Stimulated activated CD8-positive, alpha-beta memory T cell treated with anti-CD3 and anti-CD28 coated beads, Interleukin-4, amount 100 ng/mL, for 48 hours (primary cell): ENCODE data around the gene STAG3.
"Not testable (repeated sequence)": the region's sequence is repeated elsewhere in the genome, so short reads cannot be mapped to it uniquely, and the experiment has no call there.

Experiments used
- DNase-seq: peaks from one replicate; pipeline ENCODE4 v3.0.0-alpha.2; 2020

STAG3 gene

GRCh38 chr7:100173806-100174495 is 3.8 kb upstream of the STAG3 start:
- DNase-seq: no peak

DNA sequence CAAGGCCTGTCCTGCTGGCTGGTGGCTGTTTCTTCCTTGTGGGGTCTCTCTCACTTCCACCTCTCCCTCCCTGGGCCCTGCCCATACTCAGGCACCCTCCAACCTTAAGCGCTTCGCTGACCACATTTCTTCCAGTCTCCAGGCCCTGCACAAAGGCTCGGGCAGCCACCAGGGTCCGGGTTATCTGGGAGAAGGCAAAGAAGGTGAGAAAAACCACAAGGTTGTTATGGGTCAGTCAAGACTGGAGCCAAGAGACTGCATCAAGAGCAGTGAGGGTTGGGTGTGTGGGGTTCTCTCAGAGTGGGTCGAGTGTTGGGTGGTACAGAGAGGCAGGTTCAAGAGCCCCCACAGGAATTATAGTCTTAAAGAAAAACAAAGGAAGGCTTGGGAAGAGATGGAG is 3.1 kb upstream of the STAG3 start:
- no peak for DNase-seq

- no peak for DNase-seq
Measured at GRCh38 chr7:100175296-100175935, 2.3 kb upstream of the STAG3 start.

DNA sequence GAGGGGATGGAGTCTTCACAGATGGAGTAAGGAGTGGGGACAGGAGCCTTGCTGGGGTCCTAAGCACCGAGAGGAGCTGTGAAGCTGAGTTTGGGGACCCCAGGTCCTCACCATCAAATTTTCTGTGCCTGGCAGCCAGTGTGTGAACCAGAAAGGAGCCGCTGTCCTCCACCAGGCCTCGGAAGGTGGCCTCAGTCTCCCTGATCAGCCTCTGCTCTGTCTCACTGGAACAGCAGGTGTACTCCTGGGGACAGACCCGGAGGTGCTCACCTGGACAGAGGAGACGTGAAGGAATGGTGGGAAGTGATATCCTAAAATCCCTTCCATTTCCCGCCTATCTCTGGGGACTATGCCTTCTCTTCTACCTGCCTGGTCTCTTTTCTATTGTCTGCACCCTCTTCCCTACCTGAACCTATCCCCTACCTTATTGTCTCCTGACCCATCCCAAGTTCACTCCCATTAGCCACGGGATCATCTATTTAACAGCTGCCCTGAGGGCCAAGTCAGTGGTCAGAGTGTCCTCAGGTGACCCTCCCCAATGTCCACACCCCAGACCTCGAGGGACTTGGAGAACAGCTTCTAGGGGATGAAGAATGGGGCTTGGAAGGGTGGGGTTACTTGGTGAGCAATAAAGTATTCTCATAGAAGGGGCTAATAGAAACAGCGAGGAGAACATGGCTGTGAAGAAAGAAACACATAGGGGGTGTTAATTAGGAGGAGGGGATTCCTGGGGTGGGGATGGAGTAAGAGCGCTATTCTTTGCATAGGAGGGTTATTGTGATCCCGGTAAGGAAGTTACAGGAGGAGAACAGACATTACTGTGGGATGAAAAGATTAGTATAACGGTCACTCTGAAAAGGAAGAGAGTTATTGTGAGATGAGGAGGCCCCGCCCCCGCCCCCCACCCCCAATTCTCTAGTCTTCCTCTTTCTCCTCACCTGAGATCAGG is 1.3 kb upstream of the STAG3 start:
- DNase-seq: no peak

- DNase-seq: not testable (repeated sequence)
Measured at GRCh38 chr7:100180084-100180483, 2.4 kb downstream of the STAG3 start.

DNA sequence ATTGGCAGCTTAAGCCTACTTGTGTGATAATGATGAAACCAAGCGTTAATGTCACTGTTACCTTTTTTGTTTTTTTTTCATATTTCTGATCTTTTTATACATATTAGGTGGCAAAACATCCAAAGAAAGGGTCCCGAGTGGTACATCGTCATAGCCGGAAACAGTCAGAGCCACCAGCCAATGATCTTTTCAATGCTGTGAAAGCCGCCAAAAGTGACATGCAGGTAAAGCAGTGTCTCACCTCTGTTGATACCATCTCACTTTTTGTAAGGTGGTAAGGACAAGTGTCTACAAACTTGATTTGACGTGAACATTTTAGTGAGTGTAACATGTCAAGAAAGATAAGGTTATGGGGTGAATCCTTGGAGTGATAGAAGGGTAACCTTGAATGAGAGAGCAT is 4.9 kb downstream of the STAG3 start:
- DNase-seq: not testable (repeated sequence)

GRCh38 chr7:100183090-100183489 is 5.4 kb downstream of the STAG3 start:
- DNase-seq: not testable (repeated sequence)

DNA sequence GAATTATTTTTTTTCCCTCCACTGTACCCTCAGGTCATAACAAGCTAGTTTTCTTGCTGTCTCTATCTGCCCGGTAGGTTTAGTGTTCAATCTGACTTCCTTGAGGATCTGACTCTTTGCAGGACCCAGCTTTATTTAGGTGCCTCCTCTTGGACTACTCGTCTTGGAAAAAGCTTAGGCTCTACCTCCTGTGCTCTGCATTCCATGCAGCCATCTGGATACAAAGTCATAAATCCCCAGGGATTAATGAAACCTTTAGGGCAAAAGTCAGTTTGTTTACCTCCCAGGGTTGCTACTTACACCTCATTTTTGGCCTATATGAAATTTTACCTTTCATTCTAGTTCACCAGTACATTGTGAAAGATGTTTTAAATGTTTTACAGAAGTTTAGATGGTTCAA is 8.0 kb downstream of the STAG3 start:
- DNase-seq: no peak

GRCh38 chr7:100189061-100189460 is 11.3 kb downstream of the STAG3 start:
- no peak for DNase-seq

- DNase-seq: no peak
Measured at GRCh38 chr7:100190048-100190711, 12.5 kb downstream of the STAG3 start.

- no peak for DNase-seq
Measured at GRCh38 chr7:100191775-100192174, 14.1 kb downstream of the STAG3 start.

DNA sequence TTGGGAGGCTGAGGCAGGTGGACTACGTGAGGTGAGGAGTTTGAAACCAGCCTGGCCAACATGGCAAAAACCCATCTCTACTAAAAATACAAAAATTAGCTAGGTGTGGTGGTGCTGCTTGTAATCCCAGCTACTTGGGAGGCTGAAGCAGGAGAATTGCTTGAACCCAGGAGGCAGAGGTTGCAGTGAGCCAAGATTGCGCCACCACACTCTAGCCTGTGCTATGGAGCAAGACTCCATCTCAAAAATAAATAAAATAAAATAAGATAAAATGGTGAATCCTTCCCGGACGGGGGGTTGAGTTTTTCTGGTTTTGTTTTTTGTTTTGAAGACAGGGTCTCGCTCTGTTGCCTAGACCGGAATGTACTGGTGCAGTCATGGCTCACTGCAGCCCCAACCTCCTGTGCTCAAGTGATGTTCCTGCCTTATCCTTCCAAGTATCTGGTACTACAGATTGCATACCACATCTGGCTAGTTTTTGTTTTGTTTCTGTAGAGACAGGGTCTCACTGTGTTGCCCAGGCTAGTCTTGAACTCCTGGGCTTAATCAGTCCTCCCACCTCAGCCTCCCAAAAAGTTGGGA is 14.7 kb downstream of the STAG3 start:
- DNase-seq: not testable (repeated sequence)

- DNase-seq: no peak
Measured at GRCh38 chr7:100192969-100193368, 15.3 kb downstream of the STAG3 start.

DNA sequence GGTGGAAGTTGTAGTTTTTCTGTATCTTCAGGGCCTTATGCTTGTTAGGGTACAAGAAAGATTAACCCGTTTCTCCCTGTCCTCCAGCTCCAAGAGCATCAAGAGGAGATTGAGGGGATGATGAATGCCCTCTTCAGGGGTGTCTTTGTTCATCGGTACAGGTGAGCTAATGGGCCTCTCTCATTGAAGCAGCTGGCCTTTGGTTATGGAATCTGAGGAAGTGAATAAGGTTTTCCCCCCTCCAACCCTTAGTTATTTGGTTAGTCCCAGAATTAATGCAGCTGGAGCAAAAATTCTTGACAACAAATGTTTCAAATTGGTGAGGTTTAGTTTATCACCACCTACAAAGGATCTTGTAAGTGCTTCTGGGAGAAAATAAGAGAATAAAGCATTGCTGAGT is 17.5 kb downstream of the STAG3 start:
- no peak for DNase-seq

DNA sequence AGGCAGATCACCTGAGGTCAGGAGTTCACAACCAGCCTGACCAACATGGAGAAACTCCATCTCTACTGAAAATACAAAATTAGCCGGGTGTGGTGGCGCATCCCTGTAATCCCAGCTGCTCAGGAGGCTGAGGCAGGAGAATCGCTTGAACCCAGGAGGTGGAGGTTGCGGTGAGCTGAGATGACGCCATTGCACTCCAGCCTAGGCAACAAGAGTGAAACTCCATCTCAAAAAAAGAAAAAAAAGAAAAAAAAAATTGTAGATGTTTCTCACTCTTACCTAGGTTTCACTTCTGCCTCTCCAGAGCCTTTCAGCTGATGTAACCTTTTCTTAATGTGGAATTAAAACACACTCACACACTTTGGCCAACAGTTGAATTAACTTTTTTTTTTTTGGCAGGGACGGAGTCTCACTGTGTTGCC is 18.2 kb downstream of the STAG3 start:
- not testable (repeated sequence) for DNase-seq

DNA sequence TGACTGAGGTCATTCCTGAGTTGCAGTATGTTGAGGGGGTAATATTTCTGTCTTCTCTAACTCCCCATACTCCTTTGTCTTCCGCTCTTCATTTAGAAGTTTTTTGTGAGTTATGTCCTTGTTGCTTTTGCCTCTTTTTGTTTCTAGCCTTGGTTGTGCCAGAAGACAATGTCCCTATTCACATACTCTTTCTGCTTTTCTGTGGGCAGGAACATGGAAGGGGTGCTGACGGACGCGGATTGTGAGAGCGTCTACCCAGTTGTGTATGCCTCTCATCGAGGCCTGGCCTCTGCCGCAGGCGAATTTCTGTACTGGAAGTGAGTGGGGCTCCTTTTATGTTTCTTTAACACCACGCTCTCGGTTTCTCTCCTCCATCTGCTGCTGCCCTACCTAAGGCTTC is 20.5 kb downstream of the STAG3 start:
- DNase-seq: no peak

DNA sequence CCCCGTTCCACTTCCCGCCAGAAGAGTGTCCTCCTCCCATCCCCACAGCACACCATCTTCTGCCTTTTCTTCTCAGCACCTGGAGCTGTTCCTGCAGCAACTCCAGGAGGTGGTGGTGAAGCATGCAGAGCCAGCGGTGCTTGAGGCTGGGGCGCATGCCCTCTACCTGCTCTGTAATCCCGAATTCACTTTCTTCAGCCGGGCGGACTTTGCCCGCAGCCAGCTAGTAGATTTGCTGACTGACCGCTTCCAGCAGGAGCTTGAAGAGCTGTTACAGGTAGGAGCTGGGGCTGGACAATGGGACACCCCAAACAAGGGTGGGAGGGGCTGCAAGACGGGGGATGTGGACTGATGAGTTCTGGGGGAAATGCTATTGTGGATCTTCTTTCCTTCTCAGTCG is 23.0 kb downstream of the STAG3 start:
- DNase-seq: no peak

DNA sequence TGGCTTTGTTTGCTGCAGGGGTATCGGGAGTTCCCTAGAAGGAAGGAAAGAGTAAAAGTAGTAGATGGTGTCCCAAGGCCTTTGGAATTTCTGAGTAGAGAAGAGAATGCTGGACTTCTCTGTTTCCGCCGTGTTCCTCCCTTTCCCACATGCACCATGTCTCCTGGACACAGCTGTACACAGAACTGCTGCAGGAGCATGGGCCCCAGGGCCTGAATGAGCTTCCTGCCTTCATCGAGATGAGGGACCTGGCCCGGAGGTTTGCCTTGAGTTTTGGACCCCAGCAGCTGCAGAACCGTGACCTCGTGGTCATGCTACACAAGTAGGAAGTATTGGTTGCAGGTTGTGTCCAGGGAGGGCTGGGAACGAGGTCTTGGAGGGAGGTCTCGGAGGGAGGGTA is 26.7 kb downstream of the STAG3 start:
- DNase-seq: no peak

DNA sequence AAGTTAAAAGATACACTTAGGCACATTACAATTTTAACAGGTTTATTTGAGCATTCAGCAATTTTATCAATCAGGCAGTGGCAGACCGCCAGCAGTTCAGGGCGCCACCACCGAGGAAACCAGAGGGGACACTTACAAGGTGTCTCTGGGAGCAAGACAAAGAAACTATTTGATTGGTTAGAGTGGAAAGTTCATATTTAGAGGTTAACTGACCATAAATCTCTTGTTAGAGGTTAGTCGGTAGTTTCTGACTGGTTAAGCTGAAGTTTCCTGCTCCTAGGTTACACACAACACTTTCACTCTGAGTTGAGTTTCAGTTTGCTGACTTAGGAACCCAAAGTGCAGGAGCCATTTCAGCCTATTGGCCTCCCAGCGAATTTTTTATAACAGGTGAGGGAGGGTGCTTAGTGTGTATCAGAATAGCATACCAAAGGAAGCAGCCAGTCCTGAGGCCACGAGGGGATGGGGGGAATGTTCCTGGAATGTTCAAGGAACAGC is 31.2 kb downstream of the STAG3 start:
- DNase-seq: peak; percentile 72

GRCh38 chr7:100209493-100209892 is 31.8 kb downstream of the STAG3 start:
- DNase-seq: no peak

GRCh38 chr7:100210805-100211204 is 33.1 kb downstream of the STAG3 start:
- no peak for DNase-seq

DNA sequence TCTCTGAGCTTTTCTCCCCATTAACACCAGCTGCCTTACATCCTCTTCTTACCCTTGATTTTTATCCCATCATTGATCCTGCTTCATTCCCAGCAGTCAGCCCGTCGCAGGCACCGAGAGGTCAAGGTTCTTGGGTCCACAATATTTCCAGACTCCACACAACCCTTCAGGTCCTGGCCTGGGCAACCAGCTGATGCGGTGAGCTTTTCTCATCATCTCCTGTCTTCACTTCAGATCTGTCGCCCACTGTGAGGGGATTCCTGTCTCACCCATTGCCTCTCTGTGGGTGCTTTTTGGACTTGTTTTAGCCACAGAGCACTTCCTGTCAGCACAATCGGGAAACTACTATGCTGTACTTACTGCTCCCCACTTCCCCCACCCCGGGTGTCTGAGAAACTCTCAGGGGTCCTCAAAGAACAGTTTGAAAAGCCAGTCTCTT is 33.6 kb downstream of the STAG3 start:
- DNase-seq: peak; percentile 68
